GM19397 (cell line): ENCODE measurements around the gene NDUFV3.
"Not testable (repeated sequence)": the region's sequence is repeated elsewhere in the genome, so short reads cannot be mapped to it uniquely, and the experiment has no call there.

ENCODE experiments used
- ATAC-seq: cut with Tn5 transposase; IDR thresholded peaks from one replicate; pipeline ENCODE4 v1.9.1; 2021; ENCODE audit warnings: mild to moderate bottlenecking, moderate library complexity; ENCODE audit not compliant: unreplicated experiment

NDUFV3 gene

DNA sequence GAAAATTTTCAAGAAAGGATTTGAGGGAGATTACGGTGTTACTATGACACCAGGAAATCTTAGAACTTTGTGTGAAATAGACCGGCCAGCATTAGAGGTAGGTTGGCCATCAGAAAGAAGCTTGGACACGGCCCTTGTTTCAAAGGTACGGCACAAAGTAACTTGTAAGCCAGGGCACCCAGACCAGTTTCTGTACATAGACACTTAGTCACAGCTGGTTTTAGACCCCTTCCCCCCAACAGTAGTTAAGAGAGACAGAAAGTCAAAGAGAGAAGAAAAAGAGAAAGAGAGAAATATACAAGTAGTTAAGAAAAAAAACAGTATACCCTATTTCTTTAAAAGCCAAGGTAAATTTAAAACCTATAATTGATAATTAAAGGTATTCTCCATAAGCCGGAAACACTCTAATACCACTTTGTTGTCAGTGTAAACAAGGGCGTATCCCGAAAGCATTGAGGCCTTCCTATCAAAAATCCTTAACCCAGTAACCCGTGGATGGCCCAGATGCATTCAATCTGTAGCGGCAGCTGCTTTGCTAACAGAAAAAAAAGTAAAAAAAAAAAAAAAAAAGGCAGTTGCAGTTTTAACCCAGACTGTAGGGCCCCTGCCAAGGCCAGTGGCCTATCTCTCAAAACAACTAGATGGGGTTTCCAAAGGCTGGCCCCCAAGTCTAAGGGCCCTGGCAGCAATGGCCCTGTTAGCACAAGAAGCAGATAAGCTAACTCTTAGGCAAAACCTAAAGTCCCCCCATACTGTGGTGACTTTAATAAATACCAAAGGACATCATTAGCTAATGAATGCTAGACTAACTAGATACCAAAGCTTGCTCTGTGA lies 40.2 kb downstream of the NDUFV3 start:
- ATAC-seq: not testable (repeated sequence)

DNA sequence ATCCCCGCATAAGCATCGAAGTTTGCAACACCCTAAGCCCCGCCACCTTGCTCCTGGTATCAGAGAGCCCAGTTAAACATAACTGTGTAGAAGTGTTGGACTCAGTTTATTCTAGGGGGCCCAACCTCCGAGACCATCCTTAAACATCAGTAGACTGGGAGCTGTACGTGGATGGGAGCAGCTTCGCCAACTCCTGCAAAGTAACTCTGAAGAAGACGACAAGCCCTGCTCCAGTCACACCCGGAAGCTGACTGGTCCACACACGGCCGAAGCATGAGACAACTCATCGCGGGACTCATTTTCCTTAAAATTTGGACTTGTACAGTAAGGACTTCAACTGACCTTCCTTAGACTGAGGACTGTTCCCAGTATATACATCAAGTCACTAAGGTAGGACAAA lies 40.9 kb downstream of the NDUFV3 start:
- ATAC-seq: not testable (repeated sequence)

DNA sequence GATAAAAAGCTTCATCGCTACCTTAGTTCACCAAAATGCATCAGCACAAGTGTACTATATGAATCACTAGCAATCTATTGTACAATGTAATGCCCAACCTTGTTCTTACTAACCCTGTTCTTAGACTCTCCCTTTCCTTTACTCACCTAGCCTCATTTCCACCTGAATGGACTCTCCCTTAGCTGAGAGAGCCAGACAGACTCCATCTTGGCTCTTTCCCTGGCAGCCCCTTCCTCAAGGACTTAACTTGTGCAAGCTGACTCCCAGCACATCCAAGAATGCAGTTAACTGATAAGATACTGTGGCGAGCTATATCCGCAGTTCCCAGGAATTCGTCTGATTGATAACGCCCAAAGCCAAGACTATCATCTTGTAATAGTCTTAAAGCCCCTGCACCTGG lies 43.3 kb downstream of the NDUFV3 start:
- not testable (repeated sequence) for ATAC-seq

DNA sequence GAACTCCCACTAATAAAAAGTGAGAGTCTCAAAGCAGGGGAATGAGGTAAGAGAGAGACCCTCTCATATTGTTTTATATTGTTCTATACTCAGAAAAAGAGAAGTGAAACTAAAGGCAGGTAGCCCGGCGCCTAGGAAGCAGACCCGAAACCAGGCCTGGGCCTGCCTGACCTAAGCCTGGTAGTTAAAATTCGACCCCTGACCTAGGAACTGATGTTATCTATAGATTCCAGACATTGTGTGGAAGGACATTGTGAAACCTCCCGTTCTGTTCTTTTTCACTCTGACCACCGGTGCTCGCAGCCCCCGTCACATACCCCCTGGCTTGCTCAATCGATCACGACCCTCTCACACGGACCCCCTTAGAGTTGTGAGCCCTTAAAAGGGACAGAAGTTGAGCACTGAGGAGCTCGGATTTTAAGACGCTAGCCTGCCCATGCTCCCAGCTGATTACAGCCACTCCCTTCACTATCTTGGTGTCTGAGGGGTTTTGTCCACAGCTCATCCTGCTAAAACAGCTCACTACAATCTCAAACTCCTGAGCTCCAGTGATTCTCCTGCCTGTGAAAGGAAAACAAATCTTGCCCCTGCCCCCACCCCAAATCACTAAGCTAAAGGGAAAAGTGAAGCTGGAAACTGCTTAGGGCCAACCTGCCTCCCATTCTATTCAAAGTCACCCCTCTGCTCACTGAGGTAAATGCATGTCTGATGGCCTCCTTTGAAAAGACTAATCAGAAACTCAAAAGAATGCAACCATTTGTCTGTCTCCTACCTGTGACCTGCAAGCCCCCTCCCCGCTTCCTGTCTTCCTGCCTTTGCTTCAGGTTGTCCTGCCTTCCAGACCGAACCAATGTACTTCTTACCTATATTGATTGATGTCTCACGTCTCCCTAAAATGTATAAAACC lies 44.2 kb downstream of the NDUFV3 start:
- not testable (repeated sequence) for ATAC-seq

DNA sequence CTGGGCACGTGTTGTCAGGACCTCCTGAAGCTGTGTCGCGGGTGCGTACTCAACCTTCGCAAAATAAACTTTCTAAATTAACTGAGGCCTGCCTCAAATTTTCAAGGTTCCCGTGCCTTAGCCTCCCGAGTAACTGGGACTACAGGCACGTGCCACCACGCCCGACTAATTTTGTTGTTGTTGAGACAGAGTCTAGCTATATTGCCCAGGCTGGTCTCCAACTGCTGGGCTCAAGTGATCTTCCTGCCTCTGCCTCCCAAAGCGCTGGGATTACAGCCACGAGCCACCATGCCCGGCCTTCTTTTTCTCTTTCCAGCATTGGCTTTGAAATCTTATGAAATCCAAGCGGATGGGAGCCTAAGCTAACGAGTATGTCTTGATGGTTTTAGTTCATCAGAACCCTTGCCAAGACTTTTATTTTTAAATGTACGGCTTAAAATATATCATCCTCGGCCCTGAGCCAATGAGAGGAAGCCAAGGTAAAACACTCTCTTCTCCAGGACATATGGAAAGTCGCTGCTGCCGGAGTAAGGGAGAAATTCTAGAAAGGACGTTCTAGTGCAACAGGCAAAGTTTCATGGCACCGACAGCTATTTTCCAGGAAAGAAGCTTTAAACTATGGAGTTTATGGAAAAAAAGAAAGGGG lies 45.0 kb downstream of the NDUFV3 start:
- ATAC-seq: no peak

DNA sequence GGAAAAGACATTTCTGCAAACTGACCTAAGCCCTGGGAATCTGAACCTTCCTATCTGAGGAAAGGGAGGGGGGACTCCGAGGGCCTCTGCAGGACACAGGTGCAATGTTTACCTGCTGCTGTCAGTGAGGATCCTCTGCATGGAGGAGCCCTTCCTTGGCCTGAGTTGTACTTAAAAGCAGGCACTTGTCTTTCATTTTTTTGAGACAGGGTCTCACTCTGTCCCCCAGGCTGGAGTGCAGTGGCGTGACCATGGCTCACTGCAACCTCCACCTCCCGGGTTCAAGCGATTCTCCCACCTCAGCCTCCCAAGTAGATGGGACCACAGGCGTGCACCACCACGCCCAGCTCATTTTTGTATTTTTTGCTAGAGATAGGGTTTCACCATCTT lies 45.5 kb downstream of the NDUFV3 start:
- not testable (repeated sequence) for ATAC-seq

DNA sequence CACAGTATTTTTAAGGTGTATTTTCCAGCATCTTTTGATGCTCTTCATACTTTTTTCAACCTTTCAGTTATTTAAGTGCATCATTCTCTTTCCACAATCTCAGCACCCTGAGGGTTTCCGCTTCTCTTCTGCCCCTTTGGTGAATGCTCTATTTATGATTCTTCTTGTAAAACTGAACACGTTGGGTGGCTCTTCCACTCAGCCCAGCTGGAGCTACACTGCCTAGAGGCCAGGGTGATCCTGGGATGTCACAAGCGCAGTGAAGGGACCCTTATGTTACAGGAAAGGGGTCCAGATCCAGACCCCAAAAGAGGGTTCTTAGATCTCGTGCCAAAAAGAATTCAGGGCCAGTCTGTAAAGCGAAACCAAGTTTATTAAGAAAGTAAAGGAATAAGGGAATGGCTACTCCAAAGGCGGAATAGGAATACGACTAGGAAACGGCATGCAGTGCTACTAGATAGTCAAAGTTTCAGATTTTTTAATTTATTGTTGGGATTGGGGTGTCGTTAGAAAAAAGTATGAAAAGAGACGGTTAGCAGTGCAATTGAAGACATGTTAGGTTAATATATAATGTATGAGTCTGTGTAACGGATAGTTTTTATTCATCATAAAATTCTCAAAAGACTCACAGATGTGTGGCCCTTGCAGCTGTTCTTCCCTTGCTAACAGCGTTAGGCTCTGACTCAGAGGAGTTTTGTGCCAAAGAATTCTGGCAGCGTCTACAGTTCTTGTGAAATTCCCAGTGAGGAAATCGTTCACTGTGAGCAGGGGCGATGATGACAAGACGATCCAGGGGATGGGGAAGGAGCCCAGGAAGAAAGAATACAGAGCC lies 46.7 kb downstream of the NDUFV3 start:
- ATAC-seq: no peak

DNA sequence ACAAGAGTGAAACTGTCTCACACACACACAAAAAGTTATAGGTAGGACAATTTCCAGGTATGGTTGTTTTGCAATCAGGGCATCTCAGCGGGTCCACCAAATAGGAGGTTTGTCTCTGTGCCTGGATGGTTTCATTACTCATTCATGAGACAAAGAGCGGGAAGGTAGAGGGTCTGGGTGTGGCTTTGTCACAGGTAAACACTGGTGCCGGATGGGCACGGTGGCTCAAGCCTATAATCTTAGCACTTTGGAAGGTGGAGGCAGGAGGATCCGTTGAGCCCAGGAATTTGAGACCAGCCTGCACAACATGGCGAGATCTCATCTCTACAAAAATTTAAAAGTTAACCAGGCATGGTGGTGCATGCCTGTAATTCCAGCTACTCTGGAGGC lies 48.6 kb downstream of the NDUFV3 start:
- no peak for ATAC-seq

DNA sequence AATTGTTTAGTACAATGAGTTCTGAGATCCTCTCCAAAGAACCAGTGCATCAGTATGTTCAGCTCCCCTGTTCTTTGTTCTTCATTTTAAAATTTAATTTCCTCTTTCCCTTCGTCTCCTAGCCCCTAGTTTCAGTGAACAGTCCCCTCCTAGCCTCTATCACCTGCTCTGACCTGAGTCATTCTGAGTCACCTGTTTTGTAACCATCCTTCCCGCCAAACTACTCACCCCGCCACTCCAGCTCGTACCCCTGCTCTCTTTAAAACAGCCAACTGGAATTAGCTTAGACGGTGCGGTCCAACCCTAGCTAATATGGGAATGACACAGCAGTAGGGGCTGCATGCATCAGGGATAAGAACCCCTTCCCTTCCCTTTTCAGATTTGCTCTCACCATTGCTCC lies 49.1 kb downstream of the NDUFV3 start:
- ATAC-seq: no peak

DNA sequence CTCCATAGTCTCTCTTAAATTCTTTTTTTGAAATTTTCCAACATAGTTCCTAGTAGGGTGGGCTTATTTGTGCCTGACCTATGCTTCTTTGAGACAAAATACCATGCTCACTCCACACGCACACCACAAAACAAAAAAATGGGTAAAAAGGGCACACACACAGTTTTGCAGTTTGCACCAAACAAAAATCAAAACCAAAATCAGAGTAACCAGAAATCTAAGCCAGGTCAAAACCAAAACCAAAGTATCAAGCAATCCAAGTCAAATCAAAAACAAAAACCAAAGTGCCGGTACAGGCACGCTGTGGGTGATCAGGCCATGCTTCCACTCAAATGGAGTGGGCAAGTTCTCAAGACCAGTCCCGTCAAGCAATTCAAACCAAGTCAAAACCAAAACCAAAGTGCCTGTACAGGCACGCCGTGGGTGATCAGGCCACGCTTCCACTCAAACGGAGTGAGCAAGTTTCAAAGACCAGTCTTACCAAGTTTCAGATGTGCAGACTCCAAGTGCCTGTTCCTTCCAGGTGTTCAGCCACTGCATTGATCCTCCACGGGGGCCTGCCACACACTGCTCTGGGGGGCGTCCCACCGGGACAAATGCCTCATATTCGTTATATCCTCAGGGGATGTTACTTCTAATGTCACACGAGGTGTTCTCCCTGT lies 56.1 kb downstream of the NDUFV3 start:
- ATAC-seq: not testable (repeated sequence)

DNA sequence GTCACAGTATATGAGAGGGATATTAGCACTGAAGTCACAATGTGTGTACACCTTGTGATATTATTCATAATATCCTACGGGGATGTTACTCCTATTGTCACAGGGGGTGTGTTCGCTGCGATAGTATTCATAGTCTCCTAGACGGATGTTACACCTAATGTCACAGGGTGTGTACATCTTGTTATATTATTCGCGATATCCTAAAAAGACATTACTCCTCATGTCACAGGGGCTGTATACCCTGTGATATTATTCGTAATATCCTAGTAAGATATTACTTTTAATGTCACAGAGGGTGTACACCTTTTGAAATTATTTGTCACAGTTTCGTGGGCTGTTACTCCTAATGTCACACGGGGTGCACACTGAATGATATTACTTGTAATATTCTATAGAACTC lies 58.1 kb downstream of the NDUFV3 start:
- not testable (repeated sequence) for ATAC-seq

DNA sequence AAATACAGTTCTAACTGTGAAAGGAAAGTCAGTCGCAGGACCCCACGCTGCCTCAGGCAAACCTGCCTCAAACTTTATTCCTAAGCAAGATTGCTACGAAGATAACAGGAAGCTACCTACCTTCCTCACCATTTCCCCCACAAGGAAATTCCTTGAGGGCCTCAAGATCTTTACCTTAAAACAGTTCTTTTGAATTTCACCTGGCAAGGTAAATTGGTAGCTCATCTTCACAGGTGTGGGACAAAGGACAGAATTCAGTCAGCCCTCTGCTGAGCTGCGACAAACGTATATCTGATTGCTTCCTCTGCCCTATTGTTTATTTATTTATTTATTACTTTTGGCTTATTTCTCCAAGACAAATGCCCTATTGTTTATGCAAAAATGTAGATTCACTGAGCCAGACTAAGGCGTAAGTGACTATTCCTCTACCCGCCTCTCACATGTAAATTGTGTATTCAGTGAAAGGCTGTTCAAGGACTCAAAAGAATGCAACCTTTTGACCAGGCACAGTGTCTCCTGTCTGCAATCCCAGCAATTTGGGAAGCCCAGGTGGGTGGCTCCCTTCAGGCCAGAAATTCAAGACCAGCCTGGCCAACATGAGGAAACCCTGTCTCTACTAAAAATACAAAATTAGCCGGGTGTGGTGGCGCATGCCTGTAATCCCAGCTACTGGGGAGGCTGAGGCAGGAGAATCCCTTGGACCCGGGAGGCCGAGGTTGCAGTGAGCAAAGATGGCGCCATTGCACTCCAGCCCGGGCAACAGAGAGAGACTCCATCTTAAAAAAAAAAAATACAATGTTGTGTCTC lies 63.9 kb downstream of the NDUFV3 start:
- peak; percentile 98 for ATAC-seq

DNA sequence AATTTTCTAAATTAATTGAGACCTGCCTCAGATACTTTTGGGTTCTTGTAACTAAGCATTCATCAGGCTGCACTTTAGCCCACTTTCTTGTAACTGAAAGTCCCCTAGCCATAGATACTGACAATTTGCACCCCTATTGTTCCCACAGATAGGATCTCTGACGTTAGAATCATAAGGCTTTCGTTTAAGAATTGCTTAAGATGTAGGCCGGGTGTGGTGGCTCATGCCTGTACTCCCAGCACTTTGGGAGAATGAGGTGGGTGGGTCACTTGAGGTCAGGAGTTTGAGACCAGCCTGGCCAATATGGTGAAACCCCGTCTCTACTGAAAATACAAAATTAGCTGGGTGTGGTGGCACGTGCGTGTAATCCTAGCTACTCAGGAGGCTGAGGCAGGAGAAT lies 65.0 kb downstream of the NDUFV3 start:
- ATAC-seq: not testable (repeated sequence)

DNA sequence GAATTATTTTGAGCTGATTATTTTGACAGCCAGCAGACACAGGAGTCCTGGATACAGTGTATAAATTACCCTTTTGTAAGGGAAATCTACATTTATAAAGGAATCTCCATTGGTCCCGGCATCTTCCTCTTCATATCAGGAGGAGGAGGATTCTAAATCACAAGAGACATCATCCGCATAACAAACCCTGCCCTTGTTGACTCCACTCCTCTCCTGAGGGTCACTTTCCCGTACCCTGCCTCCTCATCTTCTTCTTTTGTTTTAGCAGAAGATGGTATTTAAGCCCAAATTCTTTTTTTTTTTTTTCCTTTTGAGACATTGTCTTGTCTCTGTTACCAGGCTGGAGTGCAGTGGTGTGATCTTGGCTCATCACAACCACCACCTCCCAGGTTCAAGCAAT lies 66.6 kb downstream of the NDUFV3 start:
- ATAC-seq: no peak

DNA sequence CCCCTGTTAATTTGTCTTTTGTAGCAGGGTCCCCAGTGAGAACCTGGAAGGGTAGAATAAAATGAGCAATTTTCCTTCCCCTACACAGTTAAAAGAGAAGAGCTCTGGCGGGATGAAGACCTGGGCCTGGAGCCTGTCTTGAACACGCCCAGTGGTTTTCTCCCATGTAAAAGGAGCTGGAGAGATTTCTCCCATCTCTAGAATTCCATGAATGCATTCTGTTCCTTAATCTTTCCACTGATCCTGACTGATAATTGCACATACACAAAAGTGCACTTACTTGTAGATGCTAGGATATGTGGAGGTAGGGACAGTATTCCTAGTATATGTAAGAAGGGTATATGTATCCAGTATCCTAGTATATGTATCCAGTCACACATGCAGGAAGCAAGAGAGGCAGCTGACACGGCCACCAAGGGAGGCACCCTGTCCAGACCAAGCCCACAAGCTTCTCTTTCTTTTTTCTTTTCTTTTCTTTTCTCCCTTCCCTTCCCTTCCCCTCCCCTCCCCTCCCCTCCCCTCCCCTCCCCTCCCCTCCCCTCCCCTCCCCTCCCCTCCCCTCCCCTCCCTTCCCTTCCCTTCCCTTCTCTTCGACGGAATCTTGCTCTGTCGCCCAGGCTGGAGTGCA lies 69.4 kb downstream of the NDUFV3 start:
- ATAC-seq: no peak
